Measurements from ENCODE around the gene ASMT. TPM values are rescaled to one million over a fixed set of nuclear protein-coding genes. Genes with fewer than 3 reads are reported as not detected.
"Not testable (repeated sequence)": the region's sequence is repeated elsewhere in the genome, so short reads cannot be mapped to it uniquely, and the experiment has no call there.

ASMT gene
- total RNA-seq, 3 donors from 2014 or later, result 0.48 TPM; not detected in 2

GRCh38 chrX:1684883-1685282 lies 70.0 kb downstream of the ASMT start:
- not testable (repeated sequence) for H3K27me3 Mint-ChIP-seq (ENCODE audit: low read depth); DNase-seq; ATAC-seq; H3K4me3 Mint-ChIP-seq; H3K9me3 Mint-ChIP-seq; H3K36me3 Mint-ChIP-seq (ENCODE audit: insufficient read depth)
- H3K4me1 Mint-ChIP-seq (ENCODE audit: low read depth), result peaks cover 12% of the 10 kb centered on the region

- peaks cover 12% of the 10 kb centered on the region for H3K4me1 Mint-ChIP-seq (ENCODE audit: low read depth)
- not testable (repeated sequence) for H3K36me3 Mint-ChIP-seq (ENCODE audit: insufficient read depth); H3K4me3 Mint-ChIP-seq; H3K27me3 Mint-ChIP-seq (ENCODE audit: low read depth); DNase-seq; ATAC-seq; H3K9me3 Mint-ChIP-seq
These were observed 70.6 kb downstream of the ASMT start for GRCh38 chrX:1685444-1685880.

- peaks cover 6% of the 10 kb centered on the region for H3K9me3 Mint-ChIP-seq
- DNase-seq (no peak), ATAC-seq (no peak)
- H3K4me3 Mint-ChIP-seq, result no peak overlapping the region
- peaks cover 1% of the 10 kb centered on the region for H3K27me3 Mint-ChIP-seq (ENCODE audit: low read depth)
- H3K4me1 Mint-ChIP-seq (ENCODE audit: low read depth), result peaks cover 9% of the 10 kb centered on the region
- H3K36me3 Mint-ChIP-seq (ENCODE audit: insufficient read depth), result no peaks in the 10 kb centered on the region
These were observed 71.8 kb downstream of the ASMT start for GRCh38 chrX:1686642-1687041.

Other genes starting within 250 kb of the ASMT start
- 100 to 1,000 TPM; 518 to 544 (median 518) TPM for gene SLC25A6, start 222.9 kb upstream of the ASMT start, total RNA-seq
- 10 to 100 TPM; 33.0 to 53.2 (median 36.9) TPM for gene ASMTL, start 162.2 kb upstream of the ASMT start, total RNA-seq
- 10 to 100 TPM; 14.4 to 22.2 (median 18.4) TPM for gene P2RY8, start 77.9 kb upstream of the ASMT start, total RNA-seq
- gene AKAP17A, start 23.5 kb upstream of the ASMT start, total RNA-seq, result 10 to 100 TPM; 56.3 to 62.6 (median 60.6) TPM

Measured in activated T-cell treated with anti-CD3 and anti-CD28 coated beads, Interleukin-2, amount 50 U/mL, for 4 hours (primary cell).